ENCODE data around the gene DCLRE1A. TPM values are rescaled to one million over a fixed set of nuclear protein-coding genes. Genes with fewer than 3 reads are reported as not detected.

The DCLRE1A gene
- total and polyA plus RNA-seq, 2 of the 13 experiments (the other 11 are each of a cell fraction or from before 2014, with no cell fraction given): 6.2 to 19.6 TPM

DNA sequence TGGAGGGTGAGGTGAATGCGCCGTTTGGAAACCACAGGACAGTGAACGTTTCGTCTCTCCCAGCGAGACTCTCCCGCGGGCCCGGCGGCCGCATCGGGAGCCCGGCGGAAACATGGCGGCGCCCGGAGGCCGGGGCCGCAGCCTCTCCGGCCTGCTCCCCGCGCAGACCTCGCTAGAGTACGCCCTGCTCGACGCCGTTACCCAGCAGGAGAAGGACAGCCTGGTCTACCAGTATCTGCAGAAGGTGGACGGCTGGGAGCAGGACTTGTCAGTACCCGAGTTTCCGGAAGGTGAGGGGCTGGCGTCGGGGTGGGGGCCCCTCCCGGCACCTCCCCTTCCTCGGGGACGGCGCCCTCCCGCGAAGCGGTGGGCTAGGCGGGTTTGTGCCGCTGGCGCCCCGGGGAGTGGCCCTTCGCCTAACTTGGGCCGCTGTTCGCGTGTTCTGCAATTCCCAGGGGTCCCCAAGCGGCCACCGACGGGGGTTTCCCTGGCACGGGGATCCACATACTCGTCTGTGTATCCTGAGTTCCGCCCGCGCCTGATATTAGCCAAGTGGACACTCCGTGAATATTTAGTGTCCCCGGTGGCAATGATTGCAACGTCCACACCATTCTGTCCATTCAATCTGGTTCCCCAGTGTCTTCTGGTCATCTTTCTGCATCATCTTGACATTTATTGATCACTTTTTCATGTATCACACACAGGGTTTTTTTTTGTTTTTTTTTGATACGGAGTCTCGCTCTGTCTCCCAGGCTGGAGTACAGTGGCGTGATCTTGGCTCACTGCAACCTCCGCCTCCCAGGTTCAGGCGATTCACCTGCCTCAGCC lies 1.1 kb upstream of the DCLRE1A start (continued):
- TF ChIP-seq ZNF234 (CRISPR knock-in tag; conservative IDR thresholded peaks at IDR 0.05): peak; percentile 58; the same call in 1 of the 2 replicates
- TF ChIP-seq BRD4 (CRISPR knock-in tag; IDR thresholded peaks at IDR 0.05): peak; percentile 47; the same call in 1 of the 2 replicates
- no peak for TF ChIP-seq ZNF33B (CRISPR knock-in tag; IDR thresholded peaks at IDR 0.05)
- TF ChIP-seq HNRNPK (IDR thresholded peaks at IDR 0.05; ENCODE audit: low read depth, low read length, poor library complexity, severe bottlenecking): no peak
- no peak for TF ChIP-seq HNF4G (IDR thresholded peaks at IDR 0.05; ENCODE audit: borderline replicate concordance, low read depth, low read length)
- TF ChIP-seq HNF4G (CRISPR knock-in tag; IDR thresholded peaks at IDR 0.05; ENCODE audit: borderline replicate concordance, low read depth): 0 out of 2 replicates have a peak, but pooled peaks have one; percentile 55
- peak; percentile 54 for TF ChIP-seq THAP9 (CRISPR knock-in tag; IDR thresholded peaks at IDR 0.05; ENCODE audit: borderline replicate concordance)
- TF ChIP-seq FLYWCH1 (CRISPR knock-in tag; IDR thresholded peaks at IDR 0.05): no peak
- TF ChIP-seq FOXO4 (CRISPR knock-in tag; conservative IDR thresholded peaks at IDR 0.05): peak; percentile 99
- TF ChIP-seq ZNF557 (CRISPR knock-in tag; IDR thresholded peaks at IDR 0.05): peak; percentile 61; the same call in 1 of the 2 replicates
- no peak for TF ChIP-seq JUN (CRISPR knock-in tag; IDR thresholded peaks at IDR 0.05)
- TF ChIP-seq ZFAT (CRISPR knock-in tag; conservative IDR thresholded peaks at IDR 0.05): no peak
- TF ChIP-seq ZNF326 (CRISPR knock-in tag; IDR thresholded peaks at IDR 0.05; ENCODE audit: borderline replicate concordance): no peak
- TF ChIP-seq AFF4 (CRISPR knock-in tag; IDR thresholded peaks at IDR 0.05): no peak
- TF ChIP-seq ZIK1 (CRISPR knock-in tag; IDR thresholded peaks at IDR 0.05; ENCODE audit: borderline replicate concordance, low read depth): 0 out of 2 replicates have a peak, but pooled peaks have one; percentile 66
- TF ChIP-seq, protein P1, sequence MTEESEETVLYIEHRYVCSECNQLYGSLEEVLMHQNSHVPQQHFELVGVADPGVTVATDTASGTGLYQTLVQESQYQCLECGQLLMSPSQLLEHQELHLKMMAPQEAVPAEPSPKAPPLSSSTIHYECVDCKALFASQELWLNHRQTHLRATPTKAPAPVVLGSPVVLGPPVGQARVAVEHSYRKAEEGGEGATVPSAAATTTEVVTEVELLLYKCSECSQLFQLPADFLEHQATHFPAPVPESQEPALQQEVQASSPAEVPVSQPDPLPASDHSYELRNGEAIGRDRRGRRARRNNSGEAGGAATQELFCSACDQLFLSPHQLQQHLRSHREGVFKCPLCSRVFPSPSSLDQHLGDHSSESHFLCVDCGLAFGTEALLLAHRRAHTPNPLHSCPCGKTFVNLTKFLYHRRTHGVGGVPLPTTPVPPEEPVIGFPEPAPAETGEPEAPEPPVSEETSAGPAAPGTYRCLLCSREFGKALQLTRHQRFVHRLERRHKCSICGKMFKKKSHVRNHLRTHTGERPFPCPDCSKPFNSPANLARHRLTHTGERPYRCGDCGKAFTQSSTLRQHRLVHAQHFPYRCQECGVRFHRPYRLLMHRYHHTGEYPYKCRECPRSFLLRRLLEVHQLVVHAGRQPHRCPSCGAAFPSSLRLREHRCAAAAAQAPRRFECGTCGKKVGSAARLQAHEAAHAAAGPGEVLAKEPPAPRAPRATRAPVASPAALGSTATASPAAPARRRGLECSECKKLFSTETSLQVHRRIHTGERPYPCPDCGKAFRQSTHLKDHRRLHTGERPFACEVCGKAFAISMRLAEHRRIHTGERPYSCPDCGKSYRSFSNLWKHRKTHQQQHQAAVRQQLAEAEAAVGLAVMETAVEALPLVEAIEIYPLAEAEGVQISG (CRISPR knock-in tag; IDR thresholded peaks at IDR 0.05): peak; percentile 69
- TF ChIP-seq YY1 (IDR thresholded peaks at IDR 0.05; ENCODE audit: insufficient read depth, insufficient replicate concordance, low read depth, low read length): peak; percentile 94
